HepG2 (cell line): ENCODE data around the gene USP7. TPM values are rescaled to one million over a fixed set of nuclear protein-coding genes. Genes with fewer than 3 reads are reported as not detected.

Source experiments
- GATAD2A ChIP-seq: IDR thresholded peaks from 2 replicates; pipeline ENCODE4 v1.6.1; 2016
- GTF2F1 ChIP-seq: fragments of 150-350 bp; IDR thresholded peaks from 2 replicates; pipeline ENCODE4 v1.6.1; 2014; ENCODE audit warnings: low read length
- KDM6A ChIP-seq: IDR thresholded peaks from 2 replicates; pipeline ENCODE4 v1.6.1; 2016; ENCODE audit warnings: low read depth
- NCOA5 ChIP-seq: sonication (generic); formaldehyde crosslinking; IDR thresholded peaks from 2 replicates; pipeline ENCODE4 v1.4.0; 2020; ENCODE audit warnings: missing genetic modification reagents
- NFKB2 ChIP-seq: sonication (generic); formaldehyde crosslinking; IDR thresholded peaks from 2 replicates; pipeline ENCODE4 v1.4.0; 2020; ENCODE audit warnings: missing genetic modification reagents, borderline replicate concordance
- NR2F1 ChIP-seq, 2 experiments: fragments of 450-650 bp in 1 of 2; formaldehyde crosslinking in 1 of 2; IDR thresholded peaks; 2 replicates each; pipeline versions ENCODE4 v1.5.0 to v1.6.1; 2016 to 2020; ENCODE audit warnings: mild to moderate bottlenecking in 1 of 2, missing compliant biosample characterization in 1 of 2, missing genetic modification reagents in 1 of 2, moderate library complexity in 1 of 2
- PHF5A ChIP-seq: IDR thresholded peaks from one replicate; pipeline ENCODE4 v1.6.1; 2018; ENCODE audit warnings: low read depth, missing genetic modification reagents; ENCODE audit not compliant: unreplicated experiment
- RARG ChIP-seq: sonication (generic); formaldehyde crosslinking; IDR thresholded peaks from 2 replicates; pipeline ENCODE4 v1.4.0; 2020; ENCODE audit warnings: low read depth, mild to moderate bottlenecking, missing genetic modification reagents
- RFXANK ChIP-seq: IDR thresholded peaks from 2 replicates; pipeline ENCODE4 v1.6.1; 2016
- SNAI1 ChIP-seq: sonication (generic); formaldehyde crosslinking; IDR thresholded peaks from 2 replicates; pipeline ENCODE4 v1.5.0; 2020; ENCODE audit warnings: mild to moderate bottlenecking, missing genetic modification reagents, borderline replicate concordance
- STAT5B ChIP-seq: sonication (generic); formaldehyde crosslinking; IDR thresholded peaks from 2 replicates; pipeline ENCODE4 v1.4.0; 2020; ENCODE audit warnings: missing genetic modification reagents
- ZNF263 ChIP-seq: sonication (generic); formaldehyde crosslinking; IDR thresholded peaks from 2 replicates; pipeline ENCODE4 v1.4.0; 2020; ENCODE audit warnings: missing genetic modification reagents
- ZNF326 ChIP-seq: sonication (generic); formaldehyde crosslinking; IDR thresholded peaks from 2 replicates; pipeline ENCODE4 v1.4.0; 2020; ENCODE audit warnings: missing genetic modification reagents, borderline replicate concordance
- ZNF333 ChIP-seq: sonication (generic); formaldehyde crosslinking; IDR thresholded peaks from 2 replicates; pipeline ENCODE4 v1.4.0; 2020; ENCODE audit warnings: mild to moderate bottlenecking, missing genetic modification reagents, borderline replicate concordance
- ZNF446 ChIP-seq: sonication (generic); formaldehyde crosslinking; IDR thresholded peaks from 2 replicates; pipeline ENCODE4 v1.5.0; 2020; ENCODE audit warnings: mild to moderate bottlenecking, missing genetic modification reagents
- ZNF576 ChIP-seq: sonication (generic); formaldehyde crosslinking; IDR thresholded peaks from 2 replicates; pipeline ENCODE4 v1.4.0; 2020; ENCODE audit warnings: mild to moderate bottlenecking, missing genetic modification reagents
- ZNF720 ChIP-seq: sonication (generic); formaldehyde crosslinking; IDR thresholded peaks from 2 replicates; pipeline ENCODE4 v1.4.0; 2020; ENCODE audit warnings: missing genetic modification reagents
- ZNF747 ChIP-seq: sonication (generic); formaldehyde crosslinking; IDR thresholded peaks from 2 replicates; pipeline ENCODE4 v1.8.1; 2023; ENCODE audit warnings: missing genetic modification reagents, mild to moderate bottlenecking, borderline replicate concordance
- ZNF770 ChIP-seq: sonication (generic); formaldehyde crosslinking; IDR thresholded peaks from 2 replicates; pipeline ENCODE4 v1.5.0; 2020; ENCODE audit warnings: mild to moderate bottlenecking, missing genetic modification reagents
- ZNF878 ChIP-seq: sonication (generic); formaldehyde crosslinking; IDR thresholded peaks from 2 replicates; pipeline ENCODE4 v1.8.1; 2023; ENCODE audit warnings: mild to moderate bottlenecking, missing genetic modification reagents, moderate library complexity
- ZSCAN29 ChIP-seq: sonication (generic); formaldehyde crosslinking; conservative IDR thresholded peaks from 2 replicates; pipeline ENCODE4 v1.4.0; 2020; ENCODE audit warnings: mild to moderate bottlenecking, missing genetic modification reagents
- polyA plus RNA-seq, 8 experiments: library from polyadenylated mRNA; depleted of rRNA in 3 of 8; stranded (reverse) in 7 of 8; unstranded in 1 of 8; fragments of >200 nt; fragmentation: Illumina TruSeq in 4 of 8; extraction: Trizol in 4 of 8; gene quantifications; 2 replicates each; pipeline versions ENCODE4 v1.2.1 to v1.2.3, GENCODE V29; 2011 to 2016; ENCODE audit warnings: low read depth in 4 of 8, missing spikeins in 1 of 8, mixed read lengths in 1 of 8; ENCODE audit not compliant: insufficient read depth in 1 of 8
- total RNA-seq, 5 experiments: library from RNA; depleted of rRNA; stranded (reverse); fragments of >200 nt; fragmentation: Illumina TruSeq; extraction: Trizol; gene quantifications; 2 replicates each; pipeline ENCODE4 v1.2.3, GENCODE V29; 2016; ENCODE audit warnings: low read depth in 1 of 5
- TF ChIP-seq, protein P1 (sequence below): sonication (generic); formaldehyde crosslinking; IDR thresholded peaks from 2 replicates; pipeline ENCODE4 v1.9.0; 2022; ENCODE audit warnings: missing genetic modification reagents, mild to moderate bottlenecking, borderline replicate concordance
- TF ChIP-seq, protein P2 (sequence below): sonication (generic); formaldehyde crosslinking; IDR thresholded peaks from 2 replicates; pipeline ENCODE4 v1.8.0; 2022; ENCODE audit warnings: mild to moderate bottlenecking, missing genetic modification reagents, borderline replicate concordance

The USP7 gene
- total and polyA plus RNA-seq, 2 of the 13 experiments (the other 11 are each of a cell fraction or from before 2014, with no cell fraction given): 52.5 to 173 TPM

GRCh38 chr16:8964462-8964861, 756 bp upstream of the USP7 start (continued):
- TF ChIP-seq, protein P1, sequence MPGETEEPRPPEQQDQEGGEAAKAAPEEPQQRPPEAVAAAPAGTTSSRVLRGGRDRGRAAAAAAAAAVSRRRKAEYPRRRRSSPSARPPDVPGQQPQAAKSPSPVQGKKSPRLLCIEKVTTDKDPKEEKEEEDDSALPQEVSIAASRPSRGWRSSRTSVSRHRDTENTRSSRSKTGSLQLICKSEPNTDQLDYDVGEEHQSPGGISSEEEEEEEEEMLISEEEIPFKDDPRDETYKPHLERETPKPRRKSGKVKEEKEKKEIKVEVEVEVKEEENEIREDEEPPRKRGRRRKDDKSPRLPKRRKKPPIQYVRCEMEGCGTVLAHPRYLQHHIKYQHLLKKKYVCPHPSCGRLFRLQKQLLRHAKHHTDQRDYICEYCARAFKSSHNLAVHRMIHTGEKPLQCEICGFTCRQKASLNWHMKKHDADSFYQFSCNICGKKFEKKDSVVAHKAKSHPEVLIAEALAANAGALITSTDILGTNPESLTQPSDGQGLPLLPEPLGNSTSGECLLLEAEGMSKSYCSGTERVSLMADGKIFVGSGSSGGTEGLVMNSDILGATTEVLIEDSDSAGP (CRISPR knock-in tag): no peak
- TF ChIP-seq, protein P2, sequence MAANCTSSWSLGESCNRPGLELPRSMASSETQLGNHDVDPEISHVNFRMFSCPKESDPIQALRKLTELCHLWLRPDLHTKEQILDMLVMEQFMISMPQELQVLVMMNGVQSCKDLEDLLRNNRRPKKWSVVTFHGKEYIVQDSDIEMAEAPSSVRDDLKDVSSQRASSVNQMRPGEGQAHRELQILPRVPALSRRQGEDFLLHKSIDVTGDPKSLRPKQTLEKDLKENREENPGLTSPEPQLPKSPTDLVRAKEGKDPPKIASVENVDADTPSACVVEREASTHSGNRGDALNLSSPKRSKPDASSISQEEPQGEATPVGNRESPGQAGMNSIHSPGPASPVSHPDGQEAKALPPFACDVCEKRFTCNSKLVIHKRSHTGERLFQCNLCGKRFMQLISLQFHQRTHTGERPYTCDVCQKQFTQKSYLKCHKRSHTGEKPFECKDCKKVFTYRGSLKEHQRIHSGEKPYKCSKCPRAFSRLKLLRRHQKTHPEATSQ (CRISPR knock-in tag): no peak
- no peak for TF ChIP-seq GTF2F1
- 0 out of 2 replicates have a peak, but pooled peaks have one; percentile 60 for TF ChIP-seq ZNF878 (CRISPR knock-in tag)
- peak; percentile 97 for TF ChIP-seq ZNF770 (CRISPR knock-in tag)
- no peak for TF ChIP-seq ZSCAN29
- TF ChIP-seq NFKB2 (CRISPR knock-in tag): no peak
- no peak for TF ChIP-seq ZNF263
- no peak for TF ChIP-seq SNAI1 (CRISPR knock-in tag)
- no peak for TF ChIP-seq PHF5A (CRISPR knock-in tag)
- TF ChIP-seq KDM6A: no peak
- no peak for TF ChIP-seq NCOA5 (CRISPR knock-in tag)
- no peak for TF ChIP-seq STAT5B
- TF ChIP-seq ZNF720 (CRISPR knock-in tag): no peak
- TF ChIP-seq ZNF576 (CRISPR knock-in tag): no peak
- no peak for TF ChIP-seq ZNF446 (CRISPR knock-in tag)
- TF ChIP-seq ZNF747 (CRISPR knock-in tag): no peak
- no peak for TF ChIP-seq ZNF326 (CRISPR knock-in tag)
- TF ChIP-seq GATAD2A (CRISPR knock-in tag): no peak
- TF ChIP-seq ZNF333: no peak
- no peak for TF ChIP-seq NR2F1 (CRISPR knock-in tag; IDR thresholded peaks at IDR 0.05)
- TF ChIP-seq RFXANK: no peak
- no peak for TF ChIP-seq RARG (CRISPR knock-in tag)
- TF ChIP-seq, all 625 proteins: peak for 22
